ENCODE results near the gene SLC25A11. TPM values are rescaled to one million over a fixed set of nuclear protein-coding genes. Genes with fewer than 3 reads are reported as not detected.

The SLC25A11 gene
- 65.9 TPM for total RNA-seq (2021; ENCODE audit: unreplicated experiment)
- polyA plus RNA-seq (2012; ENCODE audit: insufficient read length), result 85.2 TPM
- percentile 70 among the genes with signal in this experiment for Bru-seq, nascent RNA
- percentile 82 among the genes with signal in this experiment for BruChase-seq, experiment 1, labeled RNA remaining after a 2-hour chase
- BruChase-seq, experiment 2, labeled RNA remaining after a 6-hour chase, result percentile 92 among the genes with signal in this experiment
- long read RNA-seq, transcript SLC25A11-204 (6 exons, 2,176 nt), result minor isoform, 6 of 163 reads
- long read RNA-seq, transcript SLC25A11-201 (8 exons, 1,897 nt), result major isoform, 84 of 163 reads
- long read RNA-seq, transcript SLC25A11-202 (7 exons, 952 nt), result minor isoform, 5 of 163 reads
- long read RNA-seq, partial matches to known transcripts, result 6 of 163 reads
- long read RNA-seq, other reads (novel, unspliced or antisense), result 62 of 163 reads

- H3K36me3 ChIP-seq (ENCODE audit: control insufficient read depth, insufficient read depth, low read length), result peaks cover 11% of the 10 kb centered on the region
- in situ Hi-C loops (cut with HindIII; ENCODE audit: low pct_unique_long_range_greater_than_20kb, low sequenced_read_pairs), result no loop called here
- TF ChIP-seq TCF7L2 (IDR thresholded peaks at IDR 0.05; ENCODE audit: low read depth, low read length), result peak; percentile 48; the same call in 1 of the 2 replicates
- TF ChIP-seq POLR2AphosphoS5 (IDR thresholded peaks at IDR 0.05; ENCODE audit: low read depth, low read length), result peak; percentile 68
- peak; percentile 92; the same call in 1 of the 2 replicates for TF ChIP-seq SIN3A (IDR thresholded peaks at IDR 0.05; ENCODE audit: borderline replicate concordance, insufficient read depth, low read depth, low read length)
- no peak for TF ChIP-seq REST (IDR thresholded peaks at IDR 0.05; ENCODE audit: insufficient read depth in 1 of 2, low read depth in 2 of 2, low read length in 1 of 2)
- TF ChIP-seq CTCF (IDR thresholded peaks at IDR 0.05), result no peak
- ATAC-seq (peak; percentile 87), DNase-seq (ENCODE audit: low read depth, low spot score) (peak; percentile 99)
- intact Hi-C loops (cut with micrococcal nuclease; ENCODE audit: unreplicated experiment), result no loop called here
- no TSS peak for BruUV-seq (replicated peaks)
- peak within 1 kb of the TSS; percentile 89 for H3K27ac ChIP-seq (ENCODE audit: low read length)
- POLR2A ChIA-PET, result no interaction called here
- CTCF ChIA-PET, result interaction anchor here (0.6 kb wide), 2 partner anchors 45 to 119 kb away, joined by 3 to 4 read pairs; no protein-coding TSS in a partner anchor
- H3K4me1 ChIP-seq (ENCODE audit: control insufficient read depth, insufficient read depth, low read length), result peaks cover 26% of the 10 kb centered on the region
- H3K9me3 ChIP-seq (ENCODE audit: control insufficient read depth, insufficient read depth, low read depth, low read length), result no peaks in the 10 kb centered on the region
- H3K27me3 ChIP-seq (ENCODE audit: control insufficient read depth, insufficient read depth, low read length), result no peaks in the 10 kb centered on the region
- H3K4me3 ChIP-seq (ENCODE audit: low read depth in 2 of 2, low read length in 2 of 2), result peak within 1 kb of the TSS; percentile 90 to 92
Observed at GRCh38 chr17:4939796-4940554, at the start of gene SLC25A11, which contains the start of gene RNF167. Gene SLC25A11 (minus strand): TSS chr17:4940046. CDS start chr17:4939910, 136 bp downstream. Gene RNF167 (plus strand): TSS chr17:4940268. CDS start chr17:4940910, 642 bp downstream.

- ATAC-seq (peak; percentile 36; the same call in 1 of the 2 replicates), DNase-seq (ENCODE audit: low read depth, low spot score) (no peak)
- intact Hi-C loops (cut with micrococcal nuclease; ENCODE audit: unreplicated experiment), result no loop called here
- BruUV-seq (replicated peaks), result TSS peak; percentile 92
- TF ChIP-seq SIN3A (IDR thresholded peaks at IDR 0.05; ENCODE audit: borderline replicate concordance, insufficient read depth, low read depth, low read length), result no peak
- no peak for TF ChIP-seq TCF7L2 (IDR thresholded peaks at IDR 0.05; ENCODE audit: low read depth, low read length)
- no peak for TF ChIP-seq CTCF (IDR thresholded peaks at IDR 0.05)
- TF ChIP-seq POLR2AphosphoS5 (IDR thresholded peaks at IDR 0.05; ENCODE audit: low read depth, low read length), result no peak
- no peak for TF ChIP-seq REST (IDR thresholded peaks at IDR 0.05; ENCODE audit: insufficient read depth in 1 of 2, low read depth in 2 of 2, low read length in 1 of 2)
- peak overlapping the region; percentile 85 for H3K27ac ChIP-seq (ENCODE audit: low read length)
- POLR2A ChIA-PET, result no interaction called here
- in situ Hi-C loops (cut with HindIII; ENCODE audit: low pct_unique_long_range_greater_than_20kb, low sequenced_read_pairs), result no loop called here
- H3K4me1 ChIP-seq (ENCODE audit: control insufficient read depth, insufficient read depth, low read length), result peaks cover 6% of the 10 kb centered on the region; the same call in 1 of the 2 replicates
- no peaks in the 10 kb centered on the region; the same call in 1 of the 2 replicates for H3K36me3 ChIP-seq (ENCODE audit: control insufficient read depth, insufficient read depth, low read length)
- no peaks in the 10 kb centered on the region for H3K9me3 ChIP-seq (ENCODE audit: control insufficient read depth, insufficient read depth, low read depth, low read length)
- no peaks in the 10 kb centered on the region for H3K27me3 ChIP-seq (ENCODE audit: control insufficient read depth, insufficient read depth, low read length)
- CTCF ChIA-PET, result interaction anchor here (0.8 kb wide), 1 partner anchor 76 kb away, joined by 6 read pairs; no protein-coding TSS in a partner anchor
- peak overlapping the region; percentile 67 to 75 for H3K4me3 ChIP-seq (ENCODE audit: low read depth in 2 of 2, low read length in 2 of 2)
Observed at GRCh38 chr17:4987767-4988567, 48.1 kb upstream of the SLC25A11 start.
